Right lobe of liver (tissue), 6 donors: ENCODE data around the gene BRSK2. TPM values are rescaled to one million over a fixed set of nuclear protein-coding genes. Genes with fewer than 3 reads are reported as not detected.
A peak's percentile ranks its signal among the peaks of the same experiment; 100 is the strongest.

Experiments
- ATAC-seq, 4 donors: fragments of 200-7000 bp; cut with Tn5 transposase; one replicate each; pipeline ENCODE4 v1.9.1; 2020; ENCODE audit warnings: mild to moderate bottlenecking in 4 of 4, moderate library complexity in 4 of 4
- DNase-seq, 3 donors: peaks; one replicate each; pipeline ENCODE4 v3.0.0-alpha.2; 2020
- H3K27ac ChIP-seq, 3 donors: fragments of 200-600 bp; one replicate each; pipeline ENCODE4 v1.8.0; 2022
- H3K27me3 ChIP-seq, 2 donors: fragments of 200-600 bp; one replicate each; pipeline ENCODE4 v1.8.0; 2022
- H3K36me3 ChIP-seq, 4 donors: fragments of 200-600 bp; sonication (generic) in 1 of 4; one replicate each; pipeline versions ENCODE4 v1.5.1 to v1.8.0; 2017 to 2022; ENCODE audit warnings: control low read depth in 1 of 4
- H3K4me1 ChIP-seq, 4 donors: fragments of 200-600 bp; sonication (generic) in 1 of 4; one replicate each; pipeline versions ENCODE4 v1.5.1 to v1.8.0; 2017 to 2022; ENCODE audit warnings: control low read depth in 1 of 4
- H3K4me3 ChIP-seq, 3 donors: fragments of 200-600 bp; one replicate each; pipeline ENCODE4 v1.8.0; 2022
- H3K9me3 ChIP-seq, 4 donors: fragments of 200-600 bp; sonication (generic) in 1 of 4; one replicate each; pipeline versions ENCODE4 v1.5.1 to v1.8.0; 2017 to 2022; ENCODE audit warnings: control low read depth in 1 of 4
- CTCF ChIP-seq, 4 donors: fragments of 200-600 bp in 3 of 4; fragments of 450-650 bp in 1 of 4; IDR thresholded peaks; one replicate each; pipeline versions ENCODE4 v1.5.1 to v1.8.0; 2016 to 2022; ENCODE audit warnings: antibody characterized with exemption in 4 of 4, mild to moderate bottlenecking in 2 of 4
- POLR2A ChIP-seq: fragments of 450-650 bp; IDR thresholded peaks from one replicate; pipeline ENCODE4 v1.6.1; 2017; ENCODE audit warnings: antibody characterized with exemption, mild to moderate bottlenecking
- WGBS: methylation state at CpG from one replicate; pipeline ENCODE4 v1.1.6; 2018; ENCODE audit warnings: low coverage, low lambda C conversion rate; ENCODE audit not compliant: insufficient coverage; ENCODE audit errors: missing lambda C conversion rate; 5-methylcytosine and 5-hydroxymethylcytosine counted together
- intact Hi-C, 2 donors: fragments of 100-400 bp; cut with DNase I; formaldehyde crosslinking; loops; one replicate each; pipeline versions ENCODE4 v1.11.2 to v1.14.1; 2022
- total RNA-seq, 6 experiments: library from RNA; depleted of rRNA in 2 of 6; stranded (reverse); fragments of >200 nt in 2 of 6; fragmentation: NEBNext Ultra II Directional in 3 of 6; extraction: Animal tissue kit (Norgen Biotek cat#: 25700) in 3 of 6; gene quantifications; one replicate each; pipeline versions ENCODE4 v1.1.0 to v1.2.4, GENCODE V29; 2016 to 2023
- donor health status: DM: no; HTN: yes; CAD: no.
- donor health status: DM: no; HTN: no; CAD: no.
- donor health status: DM: no; HTN: no; CAD: no.
- donor health status: DM: no; HTN: yes; CAD: no.
- donor health status: DM: no; HTN: yes; CAD: no.

BRSK2 gene
- total RNA-seq, 6 experiments from 2014 or later: 0.12 to 0.49 TPM; not detected in 4

GRCh38 chr11:1437500-1437899, 47.8 kb downstream of the BRSK2 start:
- ATAC-seq: peak; percentile 44 to 63 (median 50)
- TF ChIP-seq CTCF (IDR thresholded peaks at IDR 0.05) (no peak), POLR2A (no peak)
- no CpG with 5 or more reads among the region's 6 CpGs for WGBS
- Histone ChIP-seq H3K4me1 (no peaks in the 10 kb centered on the region), H3K4me3 (no peak overlapping the region), H3K36me3 (no peaks in the 10 kb centered on the region), H3K27me3 (no peaks in the 10 kb centered on the region), H3K27ac (no peak overlapping the region), H3K9me3 (no peaks in the 10 kb centered on the region)
- DNase-seq: no peak
- intact Hi-C loops: no loop called here

GRCh38 chr11:1438261-1438966, 48.7 kb downstream of the BRSK2 start:
- H3K27me3 ChIP-seq: no peaks in the 10 kb centered on the region
- DNase-seq: no peak
- no peak overlapping the region for H3K27ac ChIP-seq
- intact Hi-C loops: no loop called here
- TF ChIP-seq POLR2A (no peak), CTCF (IDR thresholded peaks at IDR 0.05) (no peak)
- H3K36me3 ChIP-seq: no peaks in the 10 kb centered on the region
- WGBS: 59% methylated on average over 6 of the region's 19 CpGs
- H3K4me1 ChIP-seq: no peaks in the 10 kb centered on the region
- H3K9me3 ChIP-seq: no peaks in the 10 kb centered on the region
- ATAC-seq: no peak
- no peak overlapping the region for H3K4me3 ChIP-seq

DNA sequence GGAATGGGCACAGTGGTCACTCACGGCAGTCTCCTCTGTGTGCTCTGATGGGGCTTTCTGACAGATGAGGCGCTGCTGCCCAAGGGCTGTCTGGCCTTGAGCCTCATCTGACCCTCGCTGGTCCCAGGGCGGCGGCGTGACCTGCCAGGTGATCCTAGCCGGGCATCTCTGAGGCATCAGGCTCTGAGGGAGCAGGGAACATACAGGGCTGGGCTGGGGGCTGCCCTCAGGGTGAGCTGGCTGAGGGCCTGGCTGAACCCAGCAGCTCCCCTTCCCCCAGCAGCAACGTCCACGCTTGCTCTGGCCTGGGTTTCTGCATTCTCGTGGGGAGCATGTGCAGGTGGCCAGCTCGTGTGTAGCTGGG, 49.2 kb downstream of the BRSK2 start:
- no peaks in the 10 kb centered on the region for H3K36me3 ChIP-seq
- H3K4me3 ChIP-seq: no peak overlapping the region
- no peak for TF ChIP-seq POLR2A
- TF ChIP-seq CTCF (IDR thresholded peaks at IDR 0.05): no peak
- DNase-seq (no peak), ATAC-seq (no peak)
- no peaks in the 10 kb centered on the region for H3K9me3 ChIP-seq
- H3K27me3 ChIP-seq: no peaks in the 10 kb centered on the region
- H3K27ac ChIP-seq: no peak overlapping the region
- H3K4me1 ChIP-seq: no peaks in the 10 kb centered on the region
- 44% methylated on average over 2 of the region's 11 CpGs for whole genome bisulfite sequencing
- intact Hi-C loops: no loop called here

DNA sequence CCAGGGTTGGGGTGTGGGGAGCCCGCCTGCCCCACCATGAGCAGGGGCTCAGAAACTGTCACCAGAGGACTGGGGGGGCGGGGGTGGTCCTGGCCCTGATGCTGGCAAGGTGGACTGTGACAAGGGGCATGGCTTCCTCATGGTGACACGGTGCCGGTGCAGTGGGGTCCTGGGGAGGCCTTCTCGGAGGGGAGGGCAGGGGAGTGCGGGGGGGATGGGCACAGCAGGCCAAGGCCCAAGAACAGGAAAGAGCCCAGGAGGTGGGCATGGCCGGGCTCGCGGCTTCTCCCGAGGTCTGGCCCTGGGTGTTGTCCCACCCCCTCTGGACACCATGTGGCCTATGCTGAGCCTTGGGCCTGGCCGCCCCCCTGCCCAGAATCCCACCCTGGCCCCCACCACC, 49.6 kb downstream of the BRSK2 start:
- intact Hi-C loops: no loop called here
- WGBS: 38% methylated on average over 2 of the region's 11 CpGs
- DNase-seq: no peak
- no peaks in the 10 kb centered on the region for H3K9me3 ChIP-seq
- H3K27ac ChIP-seq: no peak overlapping the region
- no peaks in the 10 kb centered on the region for H3K27me3 ChIP-seq
- no peaks in the 10 kb centered on the region for H3K36me3 ChIP-seq
- no peak for ATAC-seq
- H3K4me1 ChIP-seq: no peaks in the 10 kb centered on the region
- TF ChIP-seq CTCF (IDR thresholded peaks at IDR 0.05) (no peak), POLR2A (no peak)
- H3K4me3 ChIP-seq: no peak overlapping the region
